PC-3 (cell line): ENCODE results near the gene USHBP1. TPM values are rescaled to one million over a fixed set of nuclear protein-coding genes. Genes with fewer than 3 reads are reported as not detected.

Experiments used
- ATAC-seq: fragments of 200-7000 bp; cut with Tn5 transposase; 2 replicates; pipeline ENCODE4 v1.9.1; 2020; ENCODE audit warnings: mild to moderate bottlenecking, moderate library complexity
- BruUV-seq: library from RNA; stranded (reverse); fragments of 400-500 nt; replicated peaks from 2 replicates; lab custom pipeline; 2021; lab: Mats Ljungman, UMichigan
- CTCF ChIA-PET: fragments of 300-600 bp; sonication (Branson Sonifier 250); formaldehyde crosslinking; loops from one replicate; lab custom pipeline; 2022; ENCODE audit warnings: antibody characterized with exemption; lab: Charles Lee
- POLR2A ChIA-PET: fragments of 300-600 bp; sonication (Branson Sonifier 250); formaldehyde crosslinking; loops from one replicate; lab custom pipeline; 2022; ENCODE audit warnings: antibody characterized with exemption; ENCODE audit not compliant: unreplicated experiment; lab: Charles Lee
- DNase-seq: peaks from one replicate; pipeline ENCODE4 v3.0.0-alpha.2; 2015
- H2AFZ ChIP-seq: fragments of 300-600 bp; sonication (generic); 2 replicates; pipeline ENCODE4 v1.6.0; 2016; ENCODE audit warnings: antibody characterized with exemption, low read length
- H3F3A ChIP-seq: fragments of 300-600 bp; sonication (generic); one replicate; pipeline ENCODE4 v1.6.0; 2017; ENCODE audit warnings: antibody characterized with exemption, low read length, control low read depth, mild to moderate bottlenecking; ENCODE audit not compliant: unreplicated experiment
- H3K27ac ChIP-seq: fragments of 300-600 bp; sonication (generic); 2 replicates; pipeline ENCODE4 v1.5.1; 2016; ENCODE audit warnings: mild to moderate bottlenecking, low read length
- H3K27me3 ChIP-seq: fragments of 300-600 bp; sonication (generic); 2 replicates; pipeline ENCODE4 v1.6.1; 2016; ENCODE audit warnings: low read length, mixed read lengths
- H3K36me3 ChIP-seq: fragments of 300-600 bp; sonication (generic); 2 replicates; pipeline ENCODE4 v1.6.1; 2016; ENCODE audit warnings: low read depth, mixed run types, low read length, mixed read lengths
- H3K4me1 ChIP-seq: fragments of 300-600 bp; sonication (generic); 2 replicates; pipeline ENCODE4 v1.5.1; 2016; ENCODE audit warnings: low read length; ENCODE audit not compliant: insufficient read depth
- H3K4me2 ChIP-seq: fragments of 300-600 bp; sonication (generic); 2 replicates; pipeline ENCODE4 v1.6.0; 2016; ENCODE audit warnings: low read length
- H3K4me3 ChIP-seq: fragments of 300-600 bp; sonication (generic); 2 replicates; pipeline ENCODE4 v1.5.1; 2016; ENCODE audit warnings: mild to moderate bottlenecking, low read length, mixed read lengths
- H3K79me2 ChIP-seq: fragments of 300-600 bp; sonication (generic); 2 replicates; pipeline ENCODE4 v1.6.1; 2017; ENCODE audit warnings: low read length, mixed read lengths
- H3K9ac ChIP-seq: fragments of 300-600 bp; sonication (generic); 2 replicates; pipeline ENCODE4 v1.6.0; 2016; ENCODE audit warnings: mild to moderate bottlenecking, low read length
- H3K9me2 ChIP-seq: fragments of 300-600 bp; sonication (generic); replicated peaks from 2 replicates; pipeline ENCODE4 v1.6.1; 2016; ENCODE audit warnings: mixed run types, low read length, mixed read lengths
- H3K9me3 ChIP-seq: fragments of 300-600 bp; sonication (generic); 2 replicates; pipeline ENCODE4 v1.6.1; 2016; ENCODE audit warnings: low read length, mixed read lengths
- H4K20me1 ChIP-seq: fragments of 300-600 bp; sonication (generic); 2 replicates; pipeline ENCODE4 v1.6.1; 2016; ENCODE audit warnings: low read length, mixed read lengths
- CTCF ChIP-seq: fragments of 300-600 bp; sonication (generic); conservative IDR thresholded peaks from 2 replicates; pipeline ENCODE4 v1.5.1; 2017; ENCODE audit warnings: antibody characterized with exemption, low read depth, mild to moderate bottlenecking, low read length
- EZH2 ChIP-seq: fragments of 300-600 bp; sonication (generic); IDR thresholded peaks from one replicate; pipeline ENCODE4 v1.6.1; 2017; ENCODE audit warnings: antibody characterized with exemption, mild to moderate bottlenecking, low read length; ENCODE audit not compliant: unreplicated experiment
- EZH2phosphoT487 ChIP-seq: fragments of 300-600 bp; sonication (generic); IDR thresholded peaks from 2 replicates; pipeline ENCODE4 v1.6.1; 2018; ENCODE audit warnings: mild to moderate bottlenecking, antibody characterized with exemption, low read length, borderline replicate concordance
- intact Hi-C: fragments of 100-400 bp; cut with micrococcal nuclease; formaldehyde crosslinking; loops from 2 replicates; pipeline ENCODE4 v1.9.0; 2023
- total RNA-seq: library from RNA; depleted of rRNA; stranded (reverse); fragments of >200 nt; gene quantifications from 2 replicates; pipeline ENCODE4 v1.2.3, GENCODE V29; 2014

USHBP1 gene
- total RNA-seq, 1 experiment from 2014 or later: not detected

- H4K20me1 ChIP-seq: no peaks in the 10 kb centered on the region
- H3K36me3 ChIP-seq: peaks cover 2% of the 10 kb centered on the region; the same call in 1 of the 2 replicates
- TF ChIP-seq CTCF (no peak), EZH2phosphoT487 (no peak), EZH2 (no peak)
- H3K4me3 ChIP-seq: no peak overlapping the region
- H3K9ac ChIP-seq: no peak overlapping the region
- no peak overlapping the region for H3K4me2 ChIP-seq
- no peaks in the 10 kb centered on the region for H3F3A ChIP-seq
- H2AFZ ChIP-seq: no peak overlapping the region
- H3K4me1 ChIP-seq: peaks cover 7% of the 10 kb centered on the region
- no peak for ATAC-seq
- H3K27ac ChIP-seq: no peak overlapping the region
- ChIA-PET POLR2A (no interaction called here), CTCF (no interaction called here)
- intact Hi-C loops: no loop called here
- 0 out of 2 replicates have a peak, but pooled peaks cover 5% of the 10 kb centered on the region for H3K9me3 ChIP-seq
- H3K27me3 ChIP-seq: no peaks in the 10 kb centered on the region
- H3K79me2 ChIP-seq: peaks cover 15% of the 10 kb centered on the region
- no peak for DNase-seq
- BruUV-seq: no TSS peak
- H3K9me2 ChIP-seq: no peaks in the 10 kb centered on the region
Observed at GRCh38 chr19:17263712-17264640, 569 bp downstream of the USHBP1 start.

DNA sequence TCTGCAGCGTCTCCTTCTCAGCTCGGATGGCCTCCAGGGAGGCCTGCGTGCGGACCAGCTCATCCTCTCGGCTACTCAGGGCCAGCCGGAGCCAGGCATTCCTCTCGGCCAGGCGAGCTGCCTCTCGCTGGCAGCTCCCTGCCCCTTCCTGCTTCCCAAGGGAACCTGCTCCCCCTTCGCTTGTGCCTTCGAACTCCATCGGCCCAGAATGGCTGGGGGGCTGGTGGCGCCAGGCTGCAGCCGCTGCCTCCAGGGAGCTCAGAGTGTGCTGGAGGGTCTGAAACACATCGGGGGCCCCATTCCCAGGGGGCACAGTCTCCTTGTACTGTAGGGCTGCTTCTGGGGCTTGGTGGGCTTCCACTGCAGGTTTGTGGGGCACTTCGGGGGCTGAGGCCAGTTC, 2.0 kb downstream of the USHBP1 start:
- TF ChIP-seq CTCF: no peak
- TF ChIP-seq EZH2phosphoT487: no peak
- no peak for TF ChIP-seq EZH2
- H3K27ac ChIP-seq: no peak overlapping the region
- H3K79me2 ChIP-seq: peaks cover 1% of the 10 kb centered on the region
- no peaks in the 10 kb centered on the region for H3K27me3 ChIP-seq
- H2AFZ ChIP-seq: no peak overlapping the region
- no peaks in the 10 kb centered on the region for H3K4me1 ChIP-seq
- ChIA-PET CTCF (interaction anchor here (0.9 kb wide), 1 partner anchor 8 kb away, joined by 5 read pairs; no protein-coding TSS in a partner anchor), POLR2A (no interaction called here)
- no peaks in the 10 kb centered on the region for H4K20me1 ChIP-seq
- intact Hi-C loops: no loop called here
- H3K36me3 ChIP-seq: no peaks in the 10 kb centered on the region
- DNase-seq (no peak), ATAC-seq (no peak)
- H3K4me2 ChIP-seq: no peak overlapping the region
- BruUV-seq: no TSS peak
- no peak overlapping the region for H3K9ac ChIP-seq
- no peaks in the 10 kb centered on the region for H3K9me2 ChIP-seq
- H3K4me3 ChIP-seq: no peak overlapping the region
- H3K9me3 ChIP-seq: 0 out of 2 replicates have a peak, but pooled peaks cover 5% of the 10 kb centered on the region
- no peaks in the 10 kb centered on the region for H3F3A ChIP-seq
